ENCODE results near the gene ZSCAN10.
"Not testable (repeated sequence)": the region's sequence is repeated elsewhere in the genome, so short reads cannot be mapped to it uniquely, and the experiment has no call there.

Gene ZSCAN10

DNA sequence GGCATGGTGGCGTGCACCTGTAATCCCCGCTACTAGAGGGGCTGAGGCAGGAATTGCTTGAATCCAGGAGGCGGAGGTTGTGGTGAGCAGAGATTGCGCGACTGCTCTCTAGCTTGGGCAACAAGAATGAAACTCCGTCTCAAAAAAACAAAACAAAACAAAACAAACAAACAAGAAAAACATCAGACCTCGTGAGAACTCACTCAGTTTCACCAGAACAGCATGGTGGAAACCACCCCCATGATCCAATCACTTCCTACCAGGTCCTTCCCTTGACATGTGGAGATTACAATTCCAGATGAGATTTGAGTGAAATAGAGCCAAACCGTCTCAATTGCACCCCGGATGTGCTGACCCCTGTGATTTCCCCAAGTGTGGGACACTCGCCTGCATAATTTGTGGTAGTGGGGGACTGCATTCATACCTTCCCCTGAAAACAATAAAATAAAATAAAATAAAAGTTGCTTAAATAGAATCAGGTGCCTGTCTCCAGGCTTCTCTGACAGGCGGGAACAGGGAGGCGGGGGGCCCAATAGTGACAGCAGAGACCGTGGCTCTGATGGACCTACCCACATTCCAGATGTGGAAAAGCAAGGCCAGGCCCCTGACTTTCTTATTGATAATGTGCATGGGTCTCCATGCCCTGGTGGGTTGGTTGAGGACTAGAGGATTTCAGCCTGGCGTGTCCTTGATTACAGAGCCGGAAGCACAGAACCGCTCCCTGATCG, 13.1 kb downstream of the ZSCAN10 start:
- no peak for DNase-seq (ENCODE audit: low spot score)

GRCh38 chr16:3084969-3085670, 14.0 kb downstream of the ZSCAN10 start:
- DNase-seq (ENCODE audit: low spot score), result no peak

DNA sequence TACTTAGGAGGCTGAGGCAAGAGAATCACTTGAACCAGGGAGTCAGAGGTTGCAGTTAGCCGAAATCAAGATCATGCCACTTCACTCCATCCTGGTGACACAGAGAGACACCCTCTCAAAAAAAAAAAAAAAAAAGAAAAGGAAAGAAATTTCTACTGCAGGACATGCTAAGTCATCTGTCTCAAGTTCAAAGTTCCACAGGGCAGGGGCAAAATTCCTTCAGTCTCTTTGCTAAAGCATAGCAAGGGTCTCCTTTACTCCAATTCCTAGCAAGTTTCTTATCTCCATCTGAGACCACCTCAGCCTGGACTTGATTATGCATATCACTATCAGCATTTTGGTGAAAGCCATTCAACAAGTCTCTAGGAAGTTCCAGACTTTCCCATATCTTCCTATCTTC, 14.6 kb downstream of the ZSCAN10 start:
- no peak for DNase-seq (ENCODE audit: low spot score)

- not testable (repeated sequence) for DNase-seq (ENCODE audit: low spot score)
Observed at GRCh38 chr16:3083408-3083807, 15.7 kb downstream of the ZSCAN10 start.

DNA sequence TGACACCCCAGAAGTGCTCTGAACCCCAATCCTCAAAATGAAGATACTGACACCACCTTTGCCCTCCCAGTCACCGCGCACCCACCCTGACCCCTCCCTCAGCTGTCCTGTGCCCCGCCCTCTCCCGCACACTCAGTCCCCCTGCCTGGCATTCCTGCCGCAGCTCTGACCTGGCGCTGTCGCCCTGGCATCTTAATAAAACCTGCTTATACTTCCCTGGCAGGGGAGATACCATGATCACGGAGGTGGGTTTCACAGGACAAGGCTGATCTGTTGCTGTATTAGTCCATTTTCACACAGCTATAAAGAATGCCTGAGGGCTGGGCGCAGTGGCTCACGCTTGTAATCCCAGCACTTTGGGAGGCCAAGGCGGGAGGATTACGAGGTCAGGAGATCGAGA, 17.1 kb downstream of the ZSCAN10 start:
- not testable (repeated sequence) for DNase-seq (ENCODE audit: low spot score)

GRCh38 chr16:3080024-3080423, 19.1 kb downstream of the ZSCAN10 start:
- DNase-seq (ENCODE audit: low spot score), result no peak

- no peak for DNase-seq (ENCODE audit: low spot score)
Observed at GRCh38 chr16:3076577-3076976, 22.5 kb downstream of the ZSCAN10 start.

DNA sequence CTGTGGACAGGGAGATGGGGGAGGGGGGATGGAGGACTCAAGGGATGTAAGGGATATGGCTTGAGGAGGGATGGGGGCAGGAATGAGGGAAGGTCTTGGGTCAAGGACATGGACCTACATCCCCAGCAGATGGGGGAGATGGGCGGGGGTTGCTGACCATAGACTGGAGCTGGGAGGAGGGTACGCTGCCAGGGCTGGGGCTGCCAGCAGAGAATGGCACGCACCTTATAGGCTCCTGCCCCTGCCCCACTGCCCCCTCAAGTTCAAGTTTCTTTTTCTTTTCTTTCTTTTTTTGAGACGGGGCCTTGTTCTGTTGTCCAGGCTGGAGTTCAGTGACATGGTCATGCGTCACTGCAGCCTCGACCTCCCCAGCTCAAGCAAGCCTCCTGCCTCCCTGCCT, 23.1 kb downstream of the ZSCAN10 start:
- not testable (repeated sequence) for DNase-seq (ENCODE audit: low spot score)

DNA sequence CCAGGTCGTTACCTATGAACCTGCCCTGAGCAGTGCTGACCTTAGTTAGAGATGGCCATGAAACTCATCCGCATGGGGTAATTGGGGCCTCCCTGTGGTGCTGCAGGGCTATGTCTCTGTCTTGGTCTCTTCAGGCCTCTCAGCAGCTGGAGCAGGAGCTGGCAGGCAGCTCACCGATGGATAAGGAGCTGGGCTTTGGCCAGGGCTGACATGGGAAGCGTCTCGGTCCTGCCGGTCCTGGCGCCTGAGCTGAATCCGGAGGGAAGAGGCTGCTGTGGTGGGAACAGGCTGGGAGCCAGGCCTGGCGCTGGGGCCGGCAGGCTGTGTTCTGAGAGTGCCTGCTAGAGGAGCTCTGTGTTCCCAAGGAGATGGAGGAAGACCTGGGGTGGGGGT, 23.6 kb downstream of the ZSCAN10 start:
- DNase-seq (ENCODE audit: low spot score), result no peak

- no peak for DNase-seq (ENCODE audit: low spot score)
Observed at GRCh38 chr16:3074860-3075522, 24.1 kb downstream of the ZSCAN10 start.

DNA sequence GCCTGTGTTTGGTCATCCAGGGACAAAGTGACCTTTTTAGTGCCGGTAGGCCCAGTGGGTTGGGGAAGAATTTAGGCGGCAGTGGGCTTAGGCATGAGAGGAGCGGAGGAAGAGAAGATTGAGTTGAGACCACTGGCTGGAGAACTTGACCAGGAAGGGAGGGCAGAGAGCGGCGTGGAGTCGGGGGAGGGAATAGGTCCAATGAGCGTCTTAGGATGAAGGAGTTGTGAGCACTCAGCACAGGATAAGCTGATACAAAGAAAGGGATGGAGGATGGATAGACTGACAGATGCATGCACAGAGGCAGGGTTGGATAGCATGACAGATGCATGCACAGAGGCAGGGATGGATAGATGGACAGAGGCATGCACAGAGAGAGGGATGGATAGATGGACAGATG, 25.6 kb downstream of the ZSCAN10 start:
- DNase-seq (ENCODE audit: low spot score), result no peak

DNA sequence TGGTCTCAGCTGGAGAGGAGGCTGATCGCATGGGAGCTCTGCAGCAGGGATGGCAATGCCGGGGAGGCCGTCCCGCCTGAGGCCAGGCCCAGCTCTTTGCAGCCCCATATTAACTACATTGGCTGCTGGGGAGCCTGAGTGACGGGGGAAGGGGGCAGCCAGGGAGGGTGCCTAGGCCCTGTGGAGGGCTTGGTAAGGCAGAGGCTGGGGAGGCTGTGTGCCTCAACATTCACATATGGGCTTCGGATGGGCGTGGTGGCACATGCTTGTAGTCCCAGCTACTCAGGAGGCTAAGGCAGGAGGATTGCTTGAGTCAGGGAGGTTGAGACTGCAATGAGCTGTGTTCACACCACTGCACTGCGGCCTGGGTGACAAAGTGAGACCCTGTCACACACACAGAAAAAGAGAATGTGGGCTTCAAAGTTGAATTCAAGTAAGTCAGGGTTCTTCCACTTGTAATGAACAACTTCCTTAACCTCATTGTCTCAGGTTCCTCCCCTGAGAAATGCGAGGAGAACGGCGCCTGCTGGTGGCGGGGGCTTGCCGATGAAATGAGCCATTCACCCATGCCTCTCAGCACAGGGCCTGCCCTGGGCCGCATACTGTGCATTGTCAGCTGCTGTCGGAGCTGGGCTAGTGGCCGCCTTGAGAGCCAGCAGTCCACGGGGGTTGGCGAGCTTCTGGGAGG, 26.4 kb downstream of the ZSCAN10 start:
- DNase-seq (ENCODE audit: low spot score), result not testable (repeated sequence)

GRCh38 chr16:3072148-3072547, 26.9 kb downstream of the ZSCAN10 start:
- DNase-seq (ENCODE audit: low spot score), result not testable (repeated sequence)

GRCh38 chr16:3071655-3072054, 27.4 kb downstream of the ZSCAN10 start:
- DNase-seq (ENCODE audit: low spot score), result no peak

DNA sequence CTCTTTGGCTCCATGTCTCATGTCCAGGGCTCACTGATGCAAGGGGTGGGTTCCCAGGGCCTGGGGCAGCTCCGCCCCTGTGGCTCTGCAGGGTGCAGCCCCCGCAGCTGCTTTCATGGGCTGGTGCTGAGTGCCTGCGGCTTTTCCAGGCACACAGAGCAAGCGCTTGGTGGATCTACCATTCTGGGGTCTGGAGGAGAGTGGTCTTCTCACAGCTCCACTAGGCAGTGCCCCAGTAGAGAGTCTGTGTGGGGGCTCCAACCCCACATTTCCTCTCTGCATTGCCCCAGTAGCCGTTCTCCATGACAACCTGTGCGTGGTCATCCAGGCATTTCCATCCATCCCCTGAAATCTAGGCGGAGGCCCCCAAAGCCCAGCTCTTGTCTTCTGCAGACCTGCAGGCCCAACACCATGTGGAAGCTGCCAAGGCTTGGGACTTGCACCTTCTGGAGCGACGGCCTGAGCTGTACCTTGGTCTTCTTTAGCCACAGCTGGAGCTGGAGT, 28.4 kb downstream of the ZSCAN10 start:
- no peak for DNase-seq (ENCODE audit: low spot score)

- not testable (repeated sequence) for DNase-seq (ENCODE audit: low spot score)
Observed at GRCh38 chr16:3069146-3069545, 29.9 kb downstream of the ZSCAN10 start.

DNA sequence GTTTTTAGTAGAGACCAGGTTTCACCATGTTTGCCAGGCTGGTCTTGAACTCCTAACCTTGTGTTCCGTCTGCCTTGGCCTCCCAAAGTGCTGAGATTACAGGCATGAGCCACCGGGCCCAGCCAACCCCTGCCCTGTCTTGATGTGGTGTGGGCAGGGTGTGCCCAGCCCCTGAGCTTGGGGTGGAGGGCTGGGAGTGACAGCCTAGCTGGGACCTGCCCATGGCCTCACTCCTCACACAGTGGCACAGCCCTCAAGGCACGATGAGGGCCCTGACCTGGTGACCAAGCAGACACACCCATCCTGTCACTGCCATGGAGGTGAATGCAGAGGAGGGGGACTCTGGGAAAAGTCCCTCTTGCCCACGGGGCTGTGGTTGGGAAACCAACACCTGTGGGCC, 30.6 kb downstream of the ZSCAN10 start:
- DNase-seq (ENCODE audit: low spot score), result no peak

DNA sequence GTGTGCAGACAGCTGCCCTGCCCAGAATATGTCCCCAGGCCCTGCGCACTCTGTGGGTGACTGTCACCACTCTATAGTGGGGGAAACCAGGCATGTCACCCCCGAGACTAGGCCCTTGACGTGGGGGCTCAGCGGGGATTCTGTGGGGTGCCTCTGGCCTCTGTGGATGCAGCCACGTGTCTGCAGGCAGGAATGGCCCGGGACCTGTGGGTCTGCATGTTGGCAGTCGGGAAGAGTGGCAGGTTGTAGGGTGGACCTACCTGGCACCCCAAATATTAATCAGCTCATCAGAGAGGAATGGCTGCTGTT, 32.7 kb downstream of the ZSCAN10 start:
- no peak for DNase-seq (ENCODE audit: low spot score)

GRCh38 chr16:3065742-3066439, 33.2 kb downstream of the ZSCAN10 start:
- no peak for DNase-seq (ENCODE audit: low spot score)

GRCh38 chr16:3065069-3065741, 33.9 kb downstream of the ZSCAN10 start, which contains the start of gene IL32:
Gene IL32, plus strand, starts transcription at chr16:3065640. Its CDS starts 172 bp downstream, at chr16:3065812.
- no peak for DNase-seq (ENCODE audit: low spot score)

Measured in left forelimb (tissue), 1 donor.